ENCODE results near the gene SLC10A1. TPM values are rescaled to one million over a fixed set of nuclear protein-coding genes. Genes with fewer than 3 reads are reported as not detected.

Gene SLC10A1
- total and polyA plus RNA-seq, 2 donors (not counting 1 experiment from before 2014, with no cell fraction given), result not detected

- H3K9me3 Mint-ChIP-seq (ENCODE audit: insufficient read depth), result no peaks in the 10 kb centered on the region
- 66% methylated on average over 4 of the region's 4 CpGs for WGBS (ENCODE audit: insufficient coverage)
These were observed 30.5 kb upstream of the SLC10A1 start for GRCh38 chr14:69827560-69827959.

GRCh38 chr14:69822456-69822855 is 25.4 kb upstream of the SLC10A1 start:
- Histone ChIP-seq H3K27ac (ENCODE audit: low read length in 2 of 2) (no peak overlapping the region), H3K36me3 (replicated peaks in 1 of 2; ENCODE audit: control extremely low read depth in 1 of 2, control insufficient read depth in 1 of 2, extremely low read depth in 1 of 2, insufficient read depth in 2 of 2, low read length in 1 of 2) (no peaks in the 10 kb centered on the region), H3K4me1 (ENCODE audit: control insufficient read depth in 2 of 2, insufficient read depth in 2 of 2, low read length in 2 of 2) (peaks cover 0 to 5% of the 10 kb centered on the region in 2 donors), H2AFZ (ENCODE audit: insufficient read depth, low read depth, low read length, poor library complexity, severe bottlenecking) (no peak overlapping the region), H3K27me3 (replicated peaks in 1 of 4; ENCODE audit: control extremely low read depth in 1 of 4, control insufficient read depth in 3 of 4, insufficient read depth in 4 of 4, low read length in 3 of 4) (peaks cover 0 to 4% (median 0%) of the 10 kb centered on the region in 4 experiments), H3K9me3 (ENCODE audit: control extremely low read depth in 1 of 3, control insufficient read depth in 2 of 3, insufficient read depth in 1 of 3, low read length in 2 of 3) (no peaks in the 10 kb centered on the region), H3K9ac (ENCODE audit: low read length) (no peak overlapping the region), H4K20me1 (ENCODE audit: control insufficient read depth, insufficient read depth, low read length, poor library complexity, severe bottlenecking) (no peaks in the 10 kb centered on the region), H3K4me3 (ENCODE audit: control extremely low read depth in 1 of 5, extremely low read depth in 1 of 5, insufficient read depth in 1 of 5, low read depth in 2 of 5, low read length in 4 of 5) (no peak overlapping the region), H3K4me2 (replicated peaks; ENCODE audit: low read depth, low read length, poor library complexity, severe bottlenecking) (no peak overlapping the region), H3K79me2 (ENCODE audit: control insufficient read depth, insufficient read depth, low read length) (no peaks in the 10 kb centered on the region)
- intact Hi-C loops (cut with micrococcal nuclease), result no loop called here
- no peak for DNase-seq
- H3K4me3 Mint-ChIP-seq, result no peak overlapping the region
- ATAC-seq (ENCODE audit: low read depth), result no peak
- POLR2A ChIA-PET, result no interaction called here
- CTCF ChIA-PET, result no interaction called here
- 93% methylated on average over 3 of the region's 6 CpGs for WGBS (ENCODE audit: insufficient coverage)
- no peaks in the 10 kb centered on the region for H3K9me3 Mint-ChIP-seq (ENCODE audit: insufficient read depth)
- TF ChIP-seq CTCF (IDR thresholded peaks at IDR 0.05) (no peak), EZH2 (IDR thresholded peaks at IDR 0.05; ENCODE audit: borderline replicate concordance, insufficient read depth, low read depth, low read length, poor library complexity, severe bottlenecking) (no peak)
- H3K27ac Mint-ChIP-seq, result no peak overlapping the region
- H3K4me1 Mint-ChIP-seq, result peaks cover 7% of the 10 kb centered on the region
- H3K27me3 Mint-ChIP-seq, result peaks cover 14% of the 10 kb centered on the region

More at GRCh38 chr14:69827560-69827959, 30.5 kb upstream of the SLC10A1 start:
- H3K27ac Mint-ChIP-seq, result no peak overlapping the region
- ATAC-seq (ENCODE audit: low read depth) (no peak), DNase-seq (no peak)
- no peaks in the 10 kb centered on the region for H3K79me2 ChIP-seq (ENCODE audit: control insufficient read depth, insufficient read depth, low read length)
- CTCF ChIA-PET, result no interaction called here
- no peak overlapping the region for H3K4me3 Mint-ChIP-seq
- H3K27me3 Mint-ChIP-seq, result peaks cover 21% of the 10 kb centered on the region
- no peaks in the 10 kb centered on the region for H3K9me3 ChIP-seq (ENCODE audit: control extremely low read depth in 1 of 3, control insufficient read depth in 2 of 3, insufficient read depth in 1 of 3, low read length in 2 of 3)
- POLR2A ChIA-PET, result no interaction called here
- H3K9ac ChIP-seq (ENCODE audit: low read length), result no peak overlapping the region
- H3K4me1 ChIP-seq (ENCODE audit: control insufficient read depth in 2 of 2, insufficient read depth in 2 of 2, low read length in 2 of 2), result no peaks in the 10 kb centered on the region
- TF ChIP-seq EZH2 (IDR thresholded peaks at IDR 0.05; ENCODE audit: borderline replicate concordance, insufficient read depth, low read depth, low read length, poor library complexity, severe bottlenecking) (no peak), CTCF (IDR thresholded peaks at IDR 0.05) (no peak)
- no peak overlapping the region for H3K27ac ChIP-seq (ENCODE audit: low read length in 2 of 2)
- intact Hi-C loops (cut with micrococcal nuclease), result no loop called here
- H3K4me1 Mint-ChIP-seq, result no peaks in the 10 kb centered on the region
- no peak overlapping the region for H3K4me2 ChIP-seq (replicated peaks; ENCODE audit: low read depth, low read length, poor library complexity, severe bottlenecking)
- H4K20me1 ChIP-seq (ENCODE audit: control insufficient read depth, insufficient read depth, low read length, poor library complexity, severe bottlenecking), result no peaks in the 10 kb centered on the region
- H3K27me3 ChIP-seq (replicated peaks in 1 of 4; ENCODE audit: control extremely low read depth in 1 of 4, control insufficient read depth in 3 of 4, insufficient read depth in 4 of 4, low read length in 3 of 4), result peaks cover 0 to 3% (median 0%) of the 10 kb centered on the region in 4 experiments
- no peak overlapping the region for H2AFZ ChIP-seq (ENCODE audit: insufficient read depth, low read depth, low read length, poor library complexity, severe bottlenecking)
- H3K4me3 ChIP-seq (ENCODE audit: control extremely low read depth in 1 of 5, extremely low read depth in 1 of 5, insufficient read depth in 1 of 5, low read depth in 2 of 5, low read length in 4 of 5), result no peak overlapping the region
- no peaks in the 10 kb centered on the region for H3K36me3 ChIP-seq (replicated peaks in 1 of 2; ENCODE audit: control extremely low read depth in 1 of 2, control insufficient read depth in 1 of 2, extremely low read depth in 1 of 2, insufficient read depth in 2 of 2, low read length in 1 of 2)
